ENCODE data around the gene KRT2.

KRT2 gene

DNA sequence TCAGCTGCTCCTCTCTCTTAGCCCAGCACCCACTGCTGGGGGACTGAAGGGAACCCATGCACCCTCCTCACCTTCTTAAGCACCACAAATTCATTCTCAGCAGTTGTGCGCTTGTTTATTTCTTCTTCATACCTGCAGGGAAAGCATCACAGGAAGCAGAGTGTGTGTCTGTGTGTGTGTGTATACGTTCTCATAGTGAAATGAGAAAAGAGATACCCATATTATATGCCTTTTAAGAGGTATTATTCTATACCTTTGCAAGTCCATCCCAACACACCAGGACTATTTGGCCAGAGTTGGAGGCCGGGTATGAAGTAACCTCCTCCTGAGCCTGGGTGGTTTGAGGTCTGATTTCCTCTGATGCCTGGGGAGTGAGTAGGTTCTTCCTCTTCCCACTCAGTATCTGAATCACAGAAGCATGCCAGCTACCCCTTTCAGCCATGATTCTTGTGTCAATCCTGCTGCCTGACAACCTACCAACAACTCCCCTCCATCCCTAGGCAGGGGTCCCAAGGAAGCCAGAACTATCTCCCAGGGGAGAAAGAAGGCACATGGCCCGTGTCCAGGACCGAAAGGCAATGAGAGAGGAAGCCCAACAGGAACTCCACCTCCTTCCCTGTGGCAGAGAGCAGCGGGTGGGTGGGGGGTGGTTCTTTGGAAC, 36.7 kb downstream of the KRT2 start:
- DNase-seq (ENCODE audit: low spot score): no peak

- no peak for DNase-seq (ENCODE audit: low spot score)
Measured at GRCh38 chr12:52614381-52615207, 37.4 kb downstream of the KRT2 start.

GRCh38 chr12:52613384-52614030, 38.5 kb downstream of the KRT2 start:
- DNase-seq (ENCODE audit: low spot score): no peak

DNA sequence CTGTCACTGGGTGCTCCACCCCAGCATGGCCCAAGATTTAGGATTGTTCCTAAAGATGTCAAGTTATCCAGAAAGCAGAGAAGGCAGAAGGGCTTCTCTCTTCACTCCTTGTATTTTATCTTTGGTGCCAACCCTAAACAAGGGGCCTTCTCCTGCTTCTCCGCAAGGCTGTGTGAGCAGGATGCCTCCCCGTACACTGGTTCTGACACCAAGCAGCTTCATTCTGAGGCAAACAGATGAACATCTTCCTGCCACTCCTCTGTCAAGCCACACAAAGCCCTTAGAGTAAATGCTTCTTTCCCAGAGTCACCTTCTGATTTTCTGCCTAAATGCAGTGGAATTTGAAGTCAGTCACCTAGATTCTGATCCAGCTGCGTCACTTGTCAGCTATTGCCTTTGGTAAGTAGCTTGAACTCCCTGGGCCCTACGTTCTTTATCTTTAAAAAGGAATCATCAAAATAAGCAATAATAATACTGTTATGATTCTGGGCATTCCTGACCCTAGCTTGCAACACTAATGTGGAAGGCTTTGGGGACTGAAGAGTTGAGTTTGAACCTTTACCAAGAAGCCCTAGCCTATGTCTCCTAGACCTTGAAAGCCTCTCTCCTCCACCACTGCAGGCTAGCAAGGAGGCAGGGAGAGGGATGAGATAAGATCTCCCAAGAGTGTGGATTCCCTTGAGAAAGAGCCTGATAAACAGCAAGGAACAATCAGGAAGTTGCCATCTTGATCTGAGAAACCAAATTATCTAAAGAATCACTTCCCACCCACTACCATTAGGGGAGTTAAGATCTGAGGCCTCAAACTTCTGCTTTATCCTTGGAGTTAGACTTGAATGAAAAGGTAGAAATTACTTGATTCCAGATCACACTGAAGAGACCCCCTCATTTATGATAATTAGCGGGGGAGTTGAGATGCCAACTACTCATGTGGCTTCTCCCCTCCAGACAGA, 39.3 kb downstream of the KRT2 start:
- no peak for DNase-seq (ENCODE audit: low spot score)

GRCh38 chr12:52611080-52611468, 40.9 kb downstream of the KRT2 start:
- DNase-seq (ENCODE audit: low spot score): no peak

GRCh38 chr12:52608826-52609630, 43.0 kb downstream of the KRT2 start:
- no peak for DNase-seq (ENCODE audit: low spot score)

DNA sequence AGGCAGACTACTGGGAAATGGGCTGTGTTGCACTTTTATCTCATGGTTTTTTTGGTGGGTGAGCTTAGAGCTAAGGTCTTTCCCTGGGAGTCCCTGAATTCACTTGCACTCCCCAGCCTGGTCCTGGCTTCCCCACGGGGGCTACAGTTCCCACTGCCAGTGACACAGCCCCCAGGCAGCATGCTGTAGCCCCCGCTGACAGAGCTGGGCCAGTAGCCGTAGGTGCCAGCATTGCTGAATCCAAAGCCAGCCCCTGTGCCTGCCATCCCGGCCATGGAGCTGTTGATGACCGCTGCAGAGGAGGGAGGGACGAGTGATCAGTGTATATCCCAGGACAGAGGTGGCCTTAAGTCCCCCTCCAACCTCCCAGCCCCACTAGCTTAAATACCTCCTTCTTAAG, 43.9 kb downstream of the KRT2 start:
- DNase-seq (ENCODE audit: low spot score): no peak

- no peak for DNase-seq (ENCODE audit: low spot score)
Measured at GRCh38 chr12:52607314-52607713, 44.7 kb downstream of the KRT2 start.

DNA sequence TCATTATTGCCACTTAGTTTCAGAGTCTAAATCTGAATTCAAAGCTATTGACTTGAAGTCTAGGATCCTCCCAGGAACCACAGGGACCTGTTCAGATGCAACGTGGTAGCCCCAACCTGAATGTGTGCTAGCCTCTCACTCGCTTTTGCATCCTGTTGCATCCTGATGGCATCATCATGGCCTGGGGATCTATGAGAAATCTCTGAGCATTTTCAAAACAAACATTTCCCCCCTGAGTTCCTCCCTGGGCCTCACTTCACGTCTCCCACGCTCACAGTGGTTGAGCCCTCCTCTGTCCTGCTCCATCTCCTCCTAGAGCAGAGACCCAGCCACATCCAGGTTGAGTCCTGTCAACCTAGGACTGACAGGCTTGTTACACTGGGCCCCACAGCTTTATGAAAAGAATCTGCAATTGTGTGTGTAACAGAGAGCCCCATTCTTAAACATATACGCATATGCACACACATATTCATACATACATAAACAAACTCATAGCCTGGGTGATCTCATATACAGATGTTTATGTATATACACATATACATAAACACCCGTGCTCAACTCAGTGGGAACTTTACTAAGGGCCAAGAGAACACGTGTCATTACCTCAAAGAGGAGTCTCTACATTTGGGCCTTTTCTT, 45.3 kb downstream of the KRT2 start:
- no peak for DNase-seq (ENCODE audit: low spot score)

GRCh38 chr12:52606096-52606495, 45.9 kb downstream of the KRT2 start:
- DNase-seq (ENCODE audit: low spot score): no peak

GRCh38 chr12:52605542-52605941, 46.5 kb downstream of the KRT2 start:
- no peak for DNase-seq (ENCODE audit: low spot score)

DNA sequence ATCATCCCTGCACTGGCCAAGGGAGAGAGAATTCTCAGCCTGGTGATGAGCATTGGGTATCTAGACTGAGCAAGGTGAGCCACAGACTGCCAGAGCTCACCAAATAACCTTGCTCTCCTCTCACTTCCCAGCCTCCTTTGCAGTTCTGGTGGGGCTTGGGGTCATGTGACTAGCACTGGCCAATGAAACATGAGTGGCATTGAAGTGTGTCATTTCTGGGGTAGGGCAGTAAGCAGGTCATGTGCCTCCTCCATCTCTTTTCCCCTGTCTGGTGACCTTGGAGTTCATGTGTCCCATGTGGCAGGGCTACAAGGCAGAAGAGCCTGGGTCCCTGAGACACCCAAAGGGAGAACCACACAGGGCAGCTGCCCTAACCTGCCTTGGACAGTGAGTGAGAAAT, 47.2 kb downstream of the KRT2 start:
- no peak for DNase-seq (ENCODE audit: low spot score)

GRCh38 chr12:52603314-52603713, 48.7 kb downstream of the KRT2 start:
- DNase-seq (ENCODE audit: low spot score): no peak

DNA sequence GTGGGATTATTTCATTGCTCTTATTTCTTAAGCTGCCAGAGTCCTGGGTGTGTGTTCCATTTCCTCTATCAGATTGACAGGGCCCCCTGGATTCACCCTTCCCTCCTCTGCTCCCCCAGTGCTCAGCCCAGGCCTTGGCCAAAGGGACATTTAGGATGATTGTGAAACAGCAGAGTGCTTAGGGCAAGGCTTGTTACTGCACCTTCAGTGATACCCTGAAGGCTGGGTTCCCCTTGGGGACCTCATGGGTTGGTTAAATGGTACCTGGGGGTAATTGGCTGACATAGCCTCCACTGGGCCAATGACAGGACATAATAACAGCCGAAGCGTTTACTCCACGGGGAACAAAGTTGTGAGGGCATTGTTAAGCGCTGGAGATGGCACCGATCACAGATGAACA, 49.5 kb downstream of the KRT2 start:
- no peak for DNase-seq (ENCODE audit: low spot score)

GRCh38 chr12:52601671-52602070, 50.3 kb downstream of the KRT2 start:
- DNase-seq (ENCODE audit: low spot score): no peak

GRCh38 chr12:52600941-52601481, 51.0 kb downstream of the KRT2 start, which contains the start of gene KRT72:
Gene KRT72, minus strand, starts transcription at chr12:52601463. Its CDS starts 11 bp downstream, at chr12:52601452.
- DNase-seq (ENCODE audit: low spot score): no peak

- no peak for DNase-seq (ENCODE audit: low spot score)
Measured at GRCh38 chr12:52600475-52600874, 51.5 kb downstream of the KRT2 start.

DNA sequence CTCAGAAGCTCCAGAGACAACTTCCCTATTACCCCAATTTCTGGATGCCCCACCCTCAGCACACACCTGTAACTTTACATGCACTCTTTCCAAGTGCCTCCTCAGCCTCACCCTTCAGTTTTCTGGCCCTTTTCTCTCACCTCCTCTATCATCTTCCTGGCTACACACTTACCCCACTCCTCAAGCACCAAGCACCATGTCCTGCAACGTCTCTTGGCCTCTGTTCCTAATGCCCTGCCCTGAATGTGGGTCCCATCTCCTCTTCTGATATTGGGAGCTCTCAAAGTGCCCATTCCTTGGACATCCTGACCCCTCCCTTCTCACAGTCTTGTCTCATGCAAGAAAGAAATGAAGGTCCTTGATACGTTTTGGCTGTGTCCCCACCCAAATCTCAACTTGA, 51.9 kb downstream of the KRT2 start:
- no peak for DNase-seq (ENCODE audit: low spot score)

DNA sequence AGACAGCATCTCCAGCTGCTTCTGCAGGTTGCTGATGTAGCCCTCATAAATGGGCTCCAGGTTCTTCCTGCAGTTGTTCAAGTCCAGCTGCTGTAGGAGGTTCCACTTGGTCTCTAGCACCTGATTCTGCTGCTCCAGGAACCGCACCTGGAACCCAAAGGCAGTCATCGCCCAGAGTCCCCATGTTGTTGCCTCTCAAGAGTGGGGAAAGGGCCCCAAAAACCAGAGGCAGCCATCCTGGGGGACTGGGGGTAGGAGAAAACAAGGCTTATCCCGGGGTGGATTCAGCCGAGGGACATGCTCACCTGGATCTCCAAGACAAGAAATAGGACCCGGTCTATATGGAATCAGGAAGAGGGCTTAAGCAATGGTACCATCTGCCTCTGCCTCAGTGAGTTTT, 53.0 kb downstream of the KRT2 start:
- no peak for DNase-seq (ENCODE audit: low spot score)

Data from putamen (tissue), 1 donor.